ENCODE data around the gene ARHGAP6. TPM values are rescaled to one million over a fixed set of nuclear protein-coding genes. Genes with fewer than 3 reads are reported as not detected.

ARHGAP6 gene
- total RNA-seq, 1 experiment from 2014 or later, result 0.07 TPM

DNA sequence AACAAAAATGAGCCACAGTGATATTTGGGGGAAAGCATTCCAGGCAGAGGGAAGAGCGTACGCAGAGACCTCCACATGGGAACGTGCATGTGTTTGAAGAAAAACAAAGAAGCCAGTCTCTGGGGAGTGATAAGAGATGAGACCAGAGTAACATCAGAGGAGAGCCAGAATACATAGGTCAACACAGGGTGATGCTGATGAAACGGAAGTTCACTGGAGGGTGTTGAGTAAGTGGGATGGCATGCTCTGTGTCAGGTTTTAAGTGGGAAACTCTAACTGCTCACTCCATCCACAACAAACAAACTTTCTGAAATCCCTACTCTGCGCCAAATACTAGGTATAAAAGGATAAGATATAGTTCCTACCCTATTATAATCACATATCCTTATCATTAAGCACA lies 110.0 kb downstream of the ARHGAP6 start:
- Histone ChIP-seq H3K56ac (ENCODE audit: insufficient read length, low read depth, low read length) (no peak overlapping the region), H2BK15ac (ENCODE audit: low read depth, low read length) (no peak overlapping the region), H4K91ac (ENCODE audit: insufficient read length, low read depth, low read length) (no peak overlapping the region), H3K27ac (ENCODE audit: insufficient read length, low read depth, low read length) (no peak overlapping the region), H3K27me3 (ENCODE audit: insufficient read depth, low read length) (no peaks in the 10 kb centered on the region; the same call in 1 of the 2 replicates), H4K8ac (replicated peaks; ENCODE audit: insufficient read length, low read depth, low read length) (no peak overlapping the region), H2BK12ac (ENCODE audit: insufficient read length, low read depth, low read length) (no peak overlapping the region), H3K14ac (ENCODE audit: insufficient read depth, low read length) (no peak overlapping the region), H2BK5ac (ENCODE audit: insufficient read length, low read length) (no peak overlapping the region), H2AFZ (ENCODE audit: low read length) (no peak overlapping the region), H2BK120ac (ENCODE audit: low read depth, low read length, poor library complexity, severe bottlenecking) (no peak overlapping the region), H2BK20ac (ENCODE audit: low read depth, low read length, poor library complexity, severe bottlenecking) (no peak overlapping the region), H3K18ac (ENCODE audit: insufficient read length, low read depth, low read length) (no peak overlapping the region), H3T11ph (ENCODE audit: low read length) (no peak overlapping the region), H3K4me2 (ENCODE audit: insufficient read depth, insufficient read length, low read length) (no peak overlapping the region), H4K20me1 (ENCODE audit: control insufficient read depth, insufficient read depth, insufficient read length) (no peaks in the 10 kb centered on the region), H3K4me1 (ENCODE audit: insufficient read depth, low read length) (no peaks in the 10 kb centered on the region), H3K9ac (ENCODE audit: extremely low read depth, insufficient read length, low read length) (no peak overlapping the region), H3K9me3 (ENCODE audit: control insufficient read depth, low read depth, low read length) (peaks cover 10% of the 10 kb centered on the region), H2AK5ac (ENCODE audit: insufficient read length, low read length) (no peak overlapping the region), H3K79me2 (ENCODE audit: insufficient read depth, low read length) (no peaks in the 10 kb centered on the region), H3K79me1 (ENCODE audit: insufficient read depth, low read depth, low read length, poor library complexity, severe bottlenecking) (no peaks in the 10 kb centered on the region), H3K4ac (ENCODE audit: low read depth, low read length) (no peak overlapping the region), H3K23me2 (ENCODE audit: insufficient read length, low read depth, low read length, poor library complexity, severe bottlenecking) (no peaks in the 10 kb centered on the region), H4K5ac (ENCODE audit: insufficient read length, low read depth, low read length) (no peak overlapping the region), H3K23ac (ENCODE audit: insufficient read length, low read depth, low read length) (no peak overlapping the region)
- TF ChIP-seq, protein P1, sequence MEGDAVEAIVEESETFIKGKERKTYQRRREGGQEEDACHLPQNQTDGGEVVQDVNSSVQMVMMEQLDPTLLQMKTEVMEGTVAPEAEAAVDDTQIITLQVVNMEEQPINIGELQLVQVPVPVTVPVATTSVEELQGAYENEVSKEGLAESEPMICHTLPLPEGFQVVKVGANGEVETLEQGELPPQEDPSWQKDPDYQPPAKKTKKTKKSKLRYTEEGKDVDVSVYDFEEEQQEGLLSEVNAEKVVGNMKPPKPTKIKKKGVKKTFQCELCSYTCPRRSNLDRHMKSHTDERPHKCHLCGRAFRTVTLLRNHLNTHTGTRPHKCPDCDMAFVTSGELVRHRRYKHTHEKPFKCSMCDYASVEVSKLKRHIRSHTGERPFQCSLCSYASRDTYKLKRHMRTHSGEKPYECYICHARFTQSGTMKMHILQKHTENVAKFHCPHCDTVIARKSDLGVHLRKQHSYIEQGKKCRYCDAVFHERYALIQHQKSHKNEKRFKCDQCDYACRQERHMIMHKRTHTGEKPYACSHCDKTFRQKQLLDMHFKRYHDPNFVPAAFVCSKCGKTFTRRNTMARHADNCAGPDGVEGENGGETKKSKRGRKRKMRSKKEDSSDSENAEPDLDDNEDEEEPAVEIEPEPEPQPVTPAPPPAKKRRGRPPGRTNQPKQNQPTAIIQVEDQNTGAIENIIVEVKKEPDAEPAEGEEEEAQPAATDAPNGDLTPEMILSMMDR (conservative IDR thresholded peaks at IDR 0.05), result no peak
- Mint-ChIP-seq H3K27me3 (ENCODE audit: low read depth) (peaks cover 78% of the 10 kb centered on the region), H3K4me1 (no peaks in the 10 kb centered on the region), H3K36me3 (ENCODE audit: insufficient read depth in 1 of 3, low read depth in 3 of 3) (no peaks in the 10 kb centered on the region; a peak in 1 of 7 replicates), H3K4me3 (no peak overlapping the region), H3K27ac (no peak overlapping the region), H3K9me3 (peaks cover 58 to 61% of the 10 kb centered on the region in 2 experiments)
- no CpG with 5 or more reads among the region's 5 CpGs for WGBS (ENCODE audit: extremely low coverage, insufficient read length, low lambda C conversion rate)
- DNase-seq, result no peak

All from H9 (cell line).